ENCODE data around the gene SPAG6.
"Not testable (repeated sequence)": the region's sequence is repeated elsewhere in the genome, so short reads cannot be mapped to it uniquely, and the experiment has no call there.

GRCh38 chr10:22396195-22396594 lies 50.9 kb downstream of the SPAG6 start:
- not testable (repeated sequence) for TF ChIP-seq CTCF (IDR thresholded peaks at IDR 0.05; ENCODE audit: insufficient read depth, low read length, poor library complexity, severe bottlenecking); EZH2phosphoT487 (conservative IDR thresholded peaks at IDR 0.05; ENCODE audit: low read length)

Data from SU-DHL-6 (cell line).